Astrocyte of the cerebellum (primary cell): ENCODE measurements around the gene WFDC6.

Experiments
- DNase-seq: peaks from one replicate; pipeline ENCODE4 v3.0.0-alpha.2; 2011; ENCODE audit warnings: low read depth
- H3K4me3 ChIP-seq: 2 replicates; pipeline ENCODE4 v1.5.1; 2011; ENCODE audit warnings: mild to moderate bottlenecking, low read depth, low read length, moderate library complexity
- in situ Hi-C: cut with HindIII; loops from 2 replicates; pipeline ENCODE4 v1.10.0; 2017; ENCODE audit warnings: low sequenced_read_pairs
- TF ChIP-seq, protein P1 (sequence below): IDR thresholded peaks from 2 replicates; pipeline ENCODE4 v1.5.1; 2012; ENCODE audit warnings: low read length, low read depth, moderate library complexity, mild to moderate bottlenecking; ENCODE audit errors: missing control alignments

The WFDC6 gene

DNA sequence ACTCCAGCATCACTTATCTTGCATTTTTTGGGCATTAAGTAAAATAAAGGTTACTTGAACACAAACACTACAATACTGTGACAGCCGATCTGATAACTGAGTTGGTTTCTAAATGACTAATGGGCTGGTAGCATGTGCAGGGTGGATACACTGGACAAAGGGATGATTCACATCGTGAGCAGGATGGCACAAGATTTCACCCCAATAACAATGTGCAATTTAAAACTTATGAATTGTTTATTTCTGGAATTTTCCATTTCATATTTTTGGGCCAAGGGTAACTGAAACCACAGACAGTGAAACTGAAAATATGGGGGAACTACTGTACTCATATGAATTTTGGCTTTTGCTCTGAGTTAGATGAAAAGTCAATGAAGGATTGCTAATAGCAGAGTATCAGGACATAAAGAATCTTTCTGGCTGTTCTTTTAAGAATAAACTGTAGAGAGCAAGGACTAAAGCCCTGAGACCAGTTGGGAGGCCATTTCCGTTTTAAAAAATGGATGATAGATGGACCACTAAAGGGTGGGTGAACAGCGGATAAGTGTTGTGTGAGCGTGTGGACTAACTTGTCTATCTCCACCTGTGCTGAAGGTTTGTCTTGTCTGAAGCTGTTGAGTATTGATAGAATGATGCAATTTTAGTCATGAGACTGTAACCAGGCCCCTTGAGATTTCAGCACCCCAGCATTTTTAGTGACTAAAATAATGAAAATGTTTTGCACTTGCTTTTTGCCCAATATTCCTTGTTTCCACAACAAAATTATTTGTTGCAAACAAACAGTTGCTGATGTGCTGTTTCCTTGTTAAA lies 32.1 kb downstream of the WFDC6 start:
- no peak overlapping the region for H3K4me3 ChIP-seq
- DNase-seq, result no peak
- in situ Hi-C loops, result no loop called here
- TF ChIP-seq, protein P1, sequence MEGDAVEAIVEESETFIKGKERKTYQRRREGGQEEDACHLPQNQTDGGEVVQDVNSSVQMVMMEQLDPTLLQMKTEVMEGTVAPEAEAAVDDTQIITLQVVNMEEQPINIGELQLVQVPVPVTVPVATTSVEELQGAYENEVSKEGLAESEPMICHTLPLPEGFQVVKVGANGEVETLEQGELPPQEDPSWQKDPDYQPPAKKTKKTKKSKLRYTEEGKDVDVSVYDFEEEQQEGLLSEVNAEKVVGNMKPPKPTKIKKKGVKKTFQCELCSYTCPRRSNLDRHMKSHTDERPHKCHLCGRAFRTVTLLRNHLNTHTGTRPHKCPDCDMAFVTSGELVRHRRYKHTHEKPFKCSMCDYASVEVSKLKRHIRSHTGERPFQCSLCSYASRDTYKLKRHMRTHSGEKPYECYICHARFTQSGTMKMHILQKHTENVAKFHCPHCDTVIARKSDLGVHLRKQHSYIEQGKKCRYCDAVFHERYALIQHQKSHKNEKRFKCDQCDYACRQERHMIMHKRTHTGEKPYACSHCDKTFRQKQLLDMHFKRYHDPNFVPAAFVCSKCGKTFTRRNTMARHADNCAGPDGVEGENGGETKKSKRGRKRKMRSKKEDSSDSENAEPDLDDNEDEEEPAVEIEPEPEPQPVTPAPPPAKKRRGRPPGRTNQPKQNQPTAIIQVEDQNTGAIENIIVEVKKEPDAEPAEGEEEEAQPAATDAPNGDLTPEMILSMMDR, result no peak

DNA sequence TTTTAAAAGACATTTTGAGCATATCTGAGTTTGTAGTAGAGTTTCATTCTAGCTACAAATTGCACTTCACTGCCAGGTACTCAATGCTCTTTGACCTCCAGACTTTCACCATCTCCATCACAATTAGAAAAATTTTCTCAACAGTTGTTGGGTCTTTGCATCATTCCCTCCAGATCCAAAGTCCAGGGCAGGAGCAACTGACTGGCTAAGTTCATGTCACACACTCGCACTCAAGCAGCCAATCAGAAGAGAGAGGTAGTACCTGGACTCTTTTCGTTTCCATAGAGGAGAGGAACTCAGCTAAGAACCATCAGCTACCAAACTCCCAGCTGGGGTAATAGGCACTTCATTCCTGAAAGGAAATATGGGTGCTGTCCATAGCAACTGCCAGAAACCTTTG lies 32.9 kb downstream of the WFDC6 start:
- no peak overlapping the region for H3K4me3 ChIP-seq
- in situ Hi-C loops, result no loop called here
- no peak for DNase-seq
- TF ChIP-seq, protein P1, result no peak

DNA sequence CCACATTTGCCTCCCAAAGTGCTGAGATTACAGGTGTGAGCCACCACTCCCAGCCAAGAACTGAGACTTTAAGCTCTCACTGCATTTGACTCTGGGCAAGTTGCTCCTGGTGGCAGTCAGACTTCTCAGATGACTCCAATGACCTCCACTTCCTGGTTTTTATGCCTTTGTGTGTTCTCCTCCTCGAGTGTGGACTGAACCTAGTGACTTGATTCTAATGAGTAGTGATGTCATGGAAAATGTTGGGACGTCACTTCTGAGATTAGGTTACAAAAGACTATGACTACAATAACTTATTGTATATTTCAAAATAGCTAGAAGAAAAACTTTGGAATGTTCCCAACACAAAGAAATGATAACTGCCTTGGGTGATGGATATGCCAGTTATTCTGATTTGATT lies 35.9 kb downstream of the WFDC6 start:
- in situ Hi-C loops, result no loop called here
- no peak for DNase-seq
- TF ChIP-seq, protein P1, result no peak
- no peak overlapping the region for H3K4me3 ChIP-seq

DNA sequence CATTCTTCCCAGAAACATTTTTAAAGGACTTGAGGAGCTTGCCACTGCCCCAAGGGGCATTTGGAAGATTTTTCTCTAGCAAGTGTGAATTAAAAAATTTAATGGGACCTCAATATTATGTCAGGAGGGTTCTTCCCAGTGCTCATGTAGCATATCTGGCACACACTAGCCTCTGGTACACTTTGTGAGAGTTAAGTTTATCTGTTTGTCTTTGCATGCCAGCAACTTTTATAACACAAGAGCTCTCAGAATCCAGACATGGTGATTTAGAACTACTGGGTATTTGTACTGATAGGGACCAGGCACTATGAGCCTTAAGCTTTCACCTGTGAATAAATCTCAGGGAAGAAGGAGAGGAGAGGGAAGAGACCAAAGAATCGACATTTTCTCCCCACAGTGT lies 36.7 kb downstream of the WFDC6 start:
- DNase-seq, result no peak
- TF ChIP-seq, protein P1, result no peak
- in situ Hi-C loops, result no loop called here

GRCh38 chr20:45501600-45501999 lies 37.7 kb downstream of the WFDC6 start:
- no peak overlapping the region for H3K4me3 ChIP-seq
- DNase-seq, result no peak
- in situ Hi-C loops, result no loop called here
- TF ChIP-seq, protein P1, result no peak

More for the DNA sequence above, 36.7 kb downstream of the WFDC6 start:
- H3K4me3 ChIP-seq, result no peak overlapping the region

DNA sequence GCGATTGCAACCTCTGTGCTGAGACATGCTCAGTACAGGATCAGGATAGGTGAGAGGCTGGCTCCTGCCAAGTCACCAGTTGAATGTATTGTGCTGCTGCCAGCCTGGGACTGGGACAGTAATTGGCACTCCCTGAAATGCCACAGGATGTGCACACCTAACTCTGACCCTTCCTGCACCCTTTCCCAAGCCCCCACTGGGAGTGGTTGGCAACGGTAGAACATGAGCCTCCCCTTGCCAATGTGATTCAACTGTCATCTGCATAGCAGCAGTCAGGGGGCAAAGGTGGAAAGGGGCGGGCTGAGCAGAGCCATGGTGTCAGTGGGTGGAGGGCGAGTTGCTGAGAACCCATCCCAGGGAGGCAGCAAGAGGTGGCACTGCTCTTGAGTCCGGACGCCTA lies 39.3 kb downstream of the WFDC6 start:
- in situ Hi-C loops, result no loop called here
- TF ChIP-seq, protein P1, result no peak
- no peak for DNase-seq

More for the DNA sequence above, 39.3 kb downstream of the WFDC6 start:
- no peak overlapping the region for H3K4me3 ChIP-seq
